Mesenchymal stem cell (in vitro differentiated cells and primary cell): ENCODE results near the gene BCO2.

ENCODE experiments used
- DNase-seq: peaks from one replicate; pipeline ENCODE4 v3.0.0-alpha.2; 2013
- H2AFZ ChIP-seq: one replicate; pipeline ENCODE4 v1.6.1; 2013; ENCODE audit warnings: low read depth, mild to moderate bottlenecking, control low read depth, inconsistent platforms, low read length, moderate library complexity
- H2AK5ac ChIP-seq: 2 replicates; pipeline ENCODE4 v1.6.1; 2013; ENCODE audit warnings: low read length, moderate library complexity, mild to moderate bottlenecking, inconsistent platforms; ENCODE audit not compliant: severe bottlenecking
- H2BK120ac ChIP-seq: one replicate; pipeline ENCODE4 v1.6.1; 2013; ENCODE audit warnings: low read depth, mild to moderate bottlenecking, inconsistent platforms, low read length, moderate library complexity
- H2BK12ac ChIP-seq, 2 experiments: one replicate each; pipeline ENCODE4 v1.6.1; 2013; ENCODE audit warnings: inconsistent platforms in 2 of 2, low read length in 2 of 2, mild to moderate bottlenecking in 2 of 2, moderate library complexity in 2 of 2, control low read depth in 1 of 2
- H2BK15ac ChIP-seq: one replicate; pipeline ENCODE4 v1.6.1; 2013; ENCODE audit warnings: mild to moderate bottlenecking, low read depth, inconsistent platforms; ENCODE audit not compliant: poor library complexity, severe bottlenecking
- H2BK5ac ChIP-seq: 2 replicates; pipeline ENCODE4 v1.6.1; 2013; ENCODE audit warnings: low read depth, mild to moderate bottlenecking, low read length, control low read depth, inconsistent platforms; ENCODE audit not compliant: poor library complexity, severe bottlenecking
- H3K14ac ChIP-seq, 2 experiments: one replicate each; pipeline ENCODE4 v1.6.1; 2013; ENCODE audit warnings: inconsistent platforms in 2 of 2, low read length in 2 of 2, control low read depth in 1 of 2, mild to moderate bottlenecking in 1 of 2, moderate library complexity in 1 of 2
- H3K18ac ChIP-seq, 2 experiments: one replicate each; pipeline ENCODE4 v1.6.1; 2013; ENCODE audit warnings: inconsistent platforms in 2 of 2, low read length in 2 of 2, control low read depth in 1 of 2, low read depth in 1 of 2, mild to moderate bottlenecking in 1 of 2
- H3K23ac ChIP-seq, 2 experiments: one replicate each; pipeline ENCODE4 v1.6.1; 2013; ENCODE audit warnings: inconsistent platforms in 2 of 2, low read length in 2 of 2, mild to moderate bottlenecking in 2 of 2, moderate library complexity in 2 of 2, control low read depth in 1 of 2
- H3K27ac ChIP-seq: 2 replicates; pipeline ENCODE4 v1.5.1; 2013; ENCODE audit warnings: mild to moderate bottlenecking, moderate library complexity, low read length, control low read depth, inconsistent platforms; ENCODE audit not compliant: poor library complexity, severe bottlenecking
- H3K27me3 ChIP-seq, 2 experiments: 2 replicates each; pipeline versions ENCODE4 v1.6.1 to v1.7.0; 2013; ENCODE audit warnings: low read length in 2 of 2, mild to moderate bottlenecking in 2 of 2, moderate library complexity in 2 of 2, control low read depth in 1 of 2, inconsistent platforms in 1 of 2; ENCODE audit not compliant: control insufficient read depth in 1 of 2, insufficient read depth in 1 of 2
- H3K36me3 ChIP-seq, 2 experiments: 2 replicates each; pipeline versions ENCODE4 v1.6.1 to v1.7.0; 2013; ENCODE audit warnings: low read length in 2 of 2, control low read depth in 1 of 2, inconsistent platforms in 1 of 2, low read depth in 1 of 2, mild to moderate bottlenecking in 1 of 2; ENCODE audit not compliant: insufficient read depth in 2 of 2, control insufficient read depth in 1 of 2
- H3K4ac ChIP-seq, 2 experiments: one replicate each; pipeline ENCODE4 v1.6.1; 2013; ENCODE audit warnings: inconsistent platforms in 2 of 2, low read length in 2 of 2, mild to moderate bottlenecking in 2 of 2, moderate library complexity in 2 of 2, control low read depth in 1 of 2, low read depth in 1 of 2
- H3K4me1 ChIP-seq: 2 replicates; pipeline ENCODE4 v1.6.1; 2013; ENCODE audit warnings: low read depth, low read length, control low read depth; ENCODE audit not compliant: control insufficient read depth, insufficient read depth
- H3K4me2 ChIP-seq: 2 replicates; pipeline ENCODE4 v1.6.1; 2013; ENCODE audit warnings: low read length, mild to moderate bottlenecking, inconsistent platforms; ENCODE audit not compliant: poor library complexity, severe bottlenecking
- H3K4me3 ChIP-seq, 2 experiments: 2 replicates each; pipeline versions ENCODE4 v1.5.1 to v1.7.0; 2013; ENCODE audit warnings: low read length in 2 of 2, mild to moderate bottlenecking in 2 of 2, control low read depth in 1 of 2, low read depth in 1 of 2; ENCODE audit not compliant: insufficient read depth in 1 of 2
- H3K79me1 ChIP-seq: replicated peaks from 2 replicates; pipeline ENCODE4 v1.6.1; 2013; ENCODE audit warnings: mild to moderate bottlenecking, control low read depth, low read length, inconsistent platforms; ENCODE audit not compliant: poor library complexity, severe bottlenecking
- H3K9ac ChIP-seq: 2 replicates; pipeline ENCODE4 v1.7.0; 2013; ENCODE audit warnings: mild to moderate bottlenecking, low read length, moderate library complexity
- H3K9me3 ChIP-seq: 2 replicates; pipeline ENCODE4 v1.7.0; 2013; ENCODE audit warnings: mild to moderate bottlenecking, low read length; ENCODE audit not compliant: control insufficient read depth
- H4K8ac ChIP-seq: one replicate; pipeline ENCODE4 v1.6.1; 2013; ENCODE audit warnings: inconsistent platforms, mild to moderate bottlenecking, low read length, moderate library complexity
- H4K91ac ChIP-seq: one replicate; pipeline ENCODE4 v1.6.1; 2013; ENCODE audit warnings: mild to moderate bottlenecking, low read length, inconsistent platforms
- WGBS: methylation state at CpG from one replicate; pipeline ENCODE4 v1.1.7; 2013; ENCODE audit warnings: mixed read lengths; 5-methylcytosine and 5-hydroxymethylcytosine counted together

BCO2 gene

GRCh38 chr11:112238041-112238440, 62.7 kb downstream of the BCO2 start:
- Histone ChIP-seq H3K14ac (no peak overlapping the region), H3K9ac (no peak overlapping the region), H2AFZ (no peak overlapping the region), H3K4me3 (no peak overlapping the region), H2AK5ac (no peak overlapping the region), H3K4me1 (no peaks in the 10 kb centered on the region), H3K23ac (no peak overlapping the region), H2BK5ac (no peak overlapping the region), H3K27ac (no peak overlapping the region), H4K8ac (no peak overlapping the region), H2BK15ac (no peak overlapping the region), H3K4ac (no peak overlapping the region), H3K79me1 (no peaks in the 10 kb centered on the region), H2BK120ac (no peak overlapping the region), H3K9me3 (no peaks in the 10 kb centered on the region), H4K91ac (no peak overlapping the region), H3K27me3 (no peaks in the 10 kb centered on the region), H2BK12ac (no peak overlapping the region), H3K18ac (no peak overlapping the region), H3K36me3 (peaks cover 26 to 78% of the 10 kb centered on the region in 2 experiments), H3K4me2 (no peak overlapping the region)
- no peak for DNase-seq
- WGBS: 89% methylated on average over 1 of the region's 3 CpGs

GRCh38 chr11:112241486-112241885, 66.2 kb downstream of the BCO2 start:
- Histone ChIP-seq H3K79me1 (no peaks in the 10 kb centered on the region), H2BK120ac (no peak overlapping the region), H3K9ac (peak overlapping the region; percentile 11), H3K9me3 (no peaks in the 10 kb centered on the region), H3K4ac (no peak overlapping the region), H3K14ac (no peak overlapping the region), H3K27me3 (no peaks in the 10 kb centered on the region), H2AK5ac (no peak overlapping the region), H4K91ac (no peak overlapping the region), H3K27ac (no peak overlapping the region), H3K4me2 (no peak overlapping the region), H3K18ac (no peak overlapping the region), H2AFZ (no peak overlapping the region), H3K4me3 (no peak overlapping the region), H3K4me1 (no peaks in the 10 kb centered on the region), H3K36me3 (peaks cover 19 to 55% of the 10 kb centered on the region in 2 experiments), H4K8ac (no peak overlapping the region), H2BK15ac (no peak overlapping the region), H2BK5ac (no peak overlapping the region), H2BK12ac (no peak overlapping the region), H3K23ac (no peak overlapping the region)
- 50% methylated on average over 3 of the region's 3 CpGs for WGBS
- DNase-seq: peak; percentile 94

- DNase-seq: no peak
- whole genome bisulfite sequencing: 87% methylated on average over 3 of the region's 4 CpGs
- Histone ChIP-seq H3K9ac (no peak overlapping the region), H2BK15ac (no peak overlapping the region), H3K27ac (no peak overlapping the region), H4K91ac (no peak overlapping the region), H2BK12ac (no peak overlapping the region), H3K18ac (no peak overlapping the region), H3K9me3 (no peaks in the 10 kb centered on the region), H3K4me2 (no peak overlapping the region), H3K4ac (no peak overlapping the region), H3K27me3 (no peaks in the 10 kb centered on the region), H3K79me1 (no peaks in the 10 kb centered on the region), H2BK5ac (no peak overlapping the region), H2AK5ac (no peak overlapping the region), H4K8ac (no peak overlapping the region), H3K14ac (no peak overlapping the region), H3K36me3 (peaks cover 0 to 12% of the 10 kb centered on the region in 2 experiments), H3K4me3 (no peak overlapping the region), H3K4me1 (no peaks in the 10 kb centered on the region), H2BK120ac (no peak overlapping the region), H2AFZ (no peak overlapping the region), H3K23ac (no peak overlapping the region)
Observed at GRCh38 chr11:112247201-112247600, 71.9 kb downstream of the BCO2 start.

GRCh38 chr11:112248201-112248600, 72.9 kb downstream of the BCO2 start:
- no peak overlapping the region for H3K27ac ChIP-seq
- H3K9me3 ChIP-seq: no peaks in the 10 kb centered on the region
- H2BK15ac ChIP-seq: no peak overlapping the region
- 100% methylated on average over 2 of the region's 2 CpGs for whole genome bisulfite sequencing
- H3K4me2 ChIP-seq: no peak overlapping the region
- DNase-seq: peak; percentile 49
- no peaks in the 10 kb centered on the region for H3K4me1 ChIP-seq
- H2AFZ ChIP-seq: no peak overlapping the region
- H4K91ac ChIP-seq: no peak overlapping the region
- H3K18ac ChIP-seq: no peak overlapping the region
- no peak overlapping the region for H3K9ac ChIP-seq
- H2BK120ac ChIP-seq: no peak overlapping the region
- no peak overlapping the region for H4K8ac ChIP-seq
- H3K23ac ChIP-seq: no peak overlapping the region
- no peak overlapping the region for H3K4ac ChIP-seq
- no peaks in the 10 kb centered on the region for H3K27me3 ChIP-seq
- no peak overlapping the region for H3K4me3 ChIP-seq
- H3K14ac ChIP-seq: no peak overlapping the region
- H2BK12ac ChIP-seq: no peak overlapping the region
- no peaks in the 10 kb centered on the region for H3K79me1 ChIP-seq
- no peak overlapping the region for H2BK5ac ChIP-seq
- no peak overlapping the region for H2AK5ac ChIP-seq
- H3K36me3 ChIP-seq: peaks cover 0 to 9% of the 10 kb centered on the region in 2 experiments
